HFF-Myc (cell line): ENCODE results near the gene ULK1.

ENCODE experiments used
- DNase-seq: peaks from one replicate; pipeline ENCODE4 v3.0.0-alpha.2; 2011; ENCODE audit warnings: low read depth; ENCODE audit errors: extremely low read depth
- H3K4me3 ChIP-seq: replicated peaks from 2 replicates; pipeline ENCODE4 v1.5.1; 2011; ENCODE audit warnings: low read depth, mild to moderate bottlenecking, control low read depth, low read length
- TF ChIP-seq, protein P1 (sequence below): IDR thresholded peaks from 2 replicates; pipeline ENCODE4 v1.5.1; 2012; ENCODE audit warnings: mild to moderate bottlenecking, low read depth, low read length, control low read depth; ENCODE audit errors: missing control alignments

ULK1 gene

GRCh38 chr12:131915823-131916222 lies 21.4 kb downstream of the ULK1 start:
- TF ChIP-seq, protein P1, sequence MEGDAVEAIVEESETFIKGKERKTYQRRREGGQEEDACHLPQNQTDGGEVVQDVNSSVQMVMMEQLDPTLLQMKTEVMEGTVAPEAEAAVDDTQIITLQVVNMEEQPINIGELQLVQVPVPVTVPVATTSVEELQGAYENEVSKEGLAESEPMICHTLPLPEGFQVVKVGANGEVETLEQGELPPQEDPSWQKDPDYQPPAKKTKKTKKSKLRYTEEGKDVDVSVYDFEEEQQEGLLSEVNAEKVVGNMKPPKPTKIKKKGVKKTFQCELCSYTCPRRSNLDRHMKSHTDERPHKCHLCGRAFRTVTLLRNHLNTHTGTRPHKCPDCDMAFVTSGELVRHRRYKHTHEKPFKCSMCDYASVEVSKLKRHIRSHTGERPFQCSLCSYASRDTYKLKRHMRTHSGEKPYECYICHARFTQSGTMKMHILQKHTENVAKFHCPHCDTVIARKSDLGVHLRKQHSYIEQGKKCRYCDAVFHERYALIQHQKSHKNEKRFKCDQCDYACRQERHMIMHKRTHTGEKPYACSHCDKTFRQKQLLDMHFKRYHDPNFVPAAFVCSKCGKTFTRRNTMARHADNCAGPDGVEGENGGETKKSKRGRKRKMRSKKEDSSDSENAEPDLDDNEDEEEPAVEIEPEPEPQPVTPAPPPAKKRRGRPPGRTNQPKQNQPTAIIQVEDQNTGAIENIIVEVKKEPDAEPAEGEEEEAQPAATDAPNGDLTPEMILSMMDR, result no peak
- H3K4me3 ChIP-seq, result no peak overlapping the region
- DNase-seq, result no peak

DNA sequence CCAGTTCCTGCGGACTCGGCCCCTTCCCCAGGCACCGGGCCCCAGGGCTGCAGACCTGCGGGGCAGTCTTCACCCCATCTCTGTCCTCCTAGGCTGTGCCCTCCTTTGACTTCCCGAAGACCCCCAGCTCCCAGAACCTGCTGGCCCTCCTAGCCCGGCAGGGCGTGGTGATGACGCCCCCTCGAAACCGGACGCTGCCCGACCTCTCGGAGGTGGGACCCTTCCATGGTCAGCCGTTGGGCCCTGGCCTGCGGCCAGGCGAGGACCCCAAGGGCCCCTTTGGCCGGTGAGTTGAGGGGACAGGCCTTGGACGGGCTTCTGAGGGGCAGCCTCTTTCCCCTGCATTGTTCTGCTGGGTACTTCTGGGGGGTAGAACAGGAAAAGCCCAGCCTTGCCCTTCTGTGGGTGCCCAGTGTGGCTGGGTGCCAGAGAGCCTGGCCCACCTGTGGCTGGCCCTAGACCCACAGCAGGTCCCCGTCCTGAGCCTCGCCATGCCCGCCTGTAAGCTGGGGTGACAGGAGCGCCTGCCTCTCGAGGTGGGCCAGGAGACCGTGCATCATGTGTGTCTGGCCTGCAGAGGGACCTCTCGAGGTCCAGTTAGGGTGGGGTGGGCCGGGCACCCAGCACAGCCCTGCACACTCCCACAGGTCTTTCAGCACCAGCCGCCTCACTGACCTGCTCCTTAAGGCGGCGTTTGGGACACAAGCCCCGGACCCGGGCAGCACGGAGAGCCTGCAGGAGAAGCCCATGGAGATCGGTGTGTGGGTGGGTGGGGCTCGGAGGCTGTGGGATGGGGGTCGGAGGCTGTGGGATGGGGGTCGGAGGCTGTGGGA lies 22.1 kb downstream of the ULK1 start:
- TF ChIP-seq, protein P1, result no peak
- H3K4me3 ChIP-seq, result no peak overlapping the region
- DNase-seq, result no peak

DNA sequence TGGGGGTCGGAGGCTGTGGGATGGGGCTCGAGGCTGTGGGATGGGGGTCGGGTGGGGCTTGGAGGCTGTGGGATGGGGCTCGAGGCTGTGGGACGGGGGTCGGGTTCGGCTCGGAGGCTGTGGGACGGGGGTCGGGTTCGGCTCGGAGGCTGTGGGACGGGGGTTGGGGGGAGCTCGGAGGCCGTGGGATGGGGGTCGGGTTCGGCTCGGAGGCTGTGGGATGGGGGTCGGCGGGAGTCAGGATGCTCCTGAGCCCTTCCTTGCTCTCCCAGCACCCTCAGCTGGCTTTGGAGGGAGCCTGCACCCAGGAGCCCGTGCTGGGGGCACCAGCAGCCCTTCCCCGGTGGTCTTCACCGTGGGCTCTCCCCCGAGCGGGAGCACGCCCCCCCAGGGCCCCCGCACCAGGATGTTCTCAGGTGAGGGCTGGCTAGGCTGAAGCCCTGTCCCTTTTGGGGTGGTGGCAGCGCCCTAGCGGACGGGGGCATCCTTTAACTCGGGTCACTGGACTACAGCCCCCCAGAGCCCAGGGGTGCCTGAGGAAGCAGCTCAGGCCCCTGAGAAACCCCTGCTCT lies 22.8 kb downstream of the ULK1 start:
- DNase-seq, result no peak
- TF ChIP-seq, protein P1, result no peak
- H3K4me3 ChIP-seq, result no peak overlapping the region

GRCh38 chr12:131917711-131918306 lies 23.4 kb downstream of the ULK1 start:
- TF ChIP-seq, protein P1, result no peak
- no peak overlapping the region for H3K4me3 ChIP-seq
- no peak for DNase-seq

DNA sequence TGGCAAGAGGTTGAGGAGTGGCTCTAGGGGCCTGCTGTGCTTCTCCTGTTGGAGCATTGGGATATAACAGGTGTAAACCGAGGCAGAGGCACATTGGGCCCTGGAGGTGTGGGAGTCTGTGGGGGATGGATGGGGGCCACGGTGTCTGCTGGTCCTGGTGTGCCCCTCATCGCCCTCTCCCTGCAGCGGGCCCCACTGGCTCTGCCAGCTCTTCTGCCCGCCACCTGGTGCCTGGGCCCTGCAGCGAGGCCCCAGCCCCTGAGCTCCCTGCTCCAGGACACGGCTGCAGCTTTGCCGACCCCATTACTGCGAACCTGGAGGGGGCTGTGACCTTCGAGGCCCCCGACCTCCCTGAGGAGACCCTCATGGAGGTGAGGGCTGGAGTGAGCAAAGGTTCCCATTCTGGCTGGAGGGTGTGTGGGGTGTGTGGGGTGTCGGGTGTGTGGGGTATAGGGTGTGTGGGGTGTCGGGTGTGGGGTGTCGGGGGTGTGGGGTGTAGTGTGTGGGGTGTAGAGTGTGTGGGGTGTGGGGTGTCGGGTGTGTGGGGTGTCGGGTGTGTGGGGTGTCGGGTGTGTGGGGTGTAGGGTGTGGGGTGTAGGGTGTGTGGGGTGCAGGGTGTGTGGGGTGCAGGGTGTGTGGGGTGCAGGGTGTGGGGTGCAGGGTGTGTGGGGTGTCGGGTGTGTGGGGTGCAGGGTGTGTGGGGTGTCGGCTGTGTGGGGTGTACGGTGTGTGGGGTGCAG lies 24.1 kb downstream of the ULK1 start:
- no peak for DNase-seq
- TF ChIP-seq, protein P1, result no peak
- no peak overlapping the region for H3K4me3 ChIP-seq

DNA sequence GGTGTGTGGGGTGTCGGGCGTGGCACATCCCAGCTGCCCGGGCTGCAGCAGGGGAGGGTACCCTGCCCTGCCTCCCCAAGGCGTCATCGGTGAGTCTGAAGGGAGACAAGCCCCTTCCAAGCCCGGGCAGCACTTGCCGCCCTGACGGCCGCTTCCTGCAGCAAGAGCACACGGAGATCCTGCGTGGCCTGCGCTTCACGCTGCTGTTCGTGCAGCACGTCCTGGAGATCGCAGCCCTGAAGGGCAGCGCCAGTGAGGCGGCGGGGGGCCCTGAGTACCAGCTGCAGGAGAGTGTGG lies 24.6 kb downstream of the ULK1 start:
- DNase-seq, result no peak
- no peak overlapping the region for H3K4me3 ChIP-seq
- TF ChIP-seq, protein P1, result no peak
